LNCaP clone FGC (cell line): ENCODE results near the gene EMILIN2.
"Not testable (repeated sequence)": the region's sequence is repeated elsewhere in the genome, so short reads cannot be mapped to it uniquely, and the experiment has no call there.

Experiments
- DNase-seq: peaks from one replicate; pipeline ENCODE4 v3.0.0-alpha.2; 2011; ENCODE audit warnings: low read depth
- H3K4me3 ChIP-seq: 2 replicates; pipeline ENCODE4 v1.5.1; 2011; ENCODE audit warnings: mild to moderate bottlenecking, low read depth, low read length, control low read depth
- TF ChIP-seq, protein P1 (sequence below): IDR thresholded peaks from 2 replicates; pipeline ENCODE4 v1.5.1; 2012; ENCODE audit warnings: mild to moderate bottlenecking; ENCODE audit not compliant: control insufficient read depth, insufficient read depth; ENCODE audit errors: extremely low read depth

EMILIN2 gene

DNA sequence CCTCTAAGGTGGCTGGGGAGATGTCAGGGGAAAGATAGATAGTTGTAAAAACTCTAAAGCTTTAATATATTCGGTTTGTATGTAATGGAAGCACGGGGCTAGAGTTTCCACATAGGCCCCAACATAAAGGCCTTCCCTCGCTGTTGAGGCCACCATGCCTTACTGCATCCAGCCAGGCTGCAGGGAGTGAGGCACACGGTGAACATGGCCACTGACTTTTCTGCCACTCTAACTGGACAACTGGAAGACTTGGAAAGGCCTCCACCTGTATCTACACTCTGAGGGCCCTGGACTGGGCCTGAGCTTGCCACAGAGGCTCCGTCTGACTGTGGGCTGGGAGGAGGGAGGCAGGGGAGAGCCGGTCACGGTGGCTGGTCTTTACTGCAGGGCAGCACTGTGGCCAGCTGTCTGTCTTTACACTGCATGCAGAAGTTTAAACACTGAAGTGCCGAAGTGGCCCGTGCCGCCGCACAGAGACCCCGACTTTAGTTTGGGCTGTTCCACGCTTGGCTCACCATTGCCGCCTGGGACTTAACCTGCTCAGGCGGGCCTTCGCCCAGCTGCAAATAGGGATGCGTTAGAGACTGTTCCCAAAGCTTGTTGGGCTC lies 66.7 kb downstream of the EMILIN2 start:
- DNase-seq = no peak
- no peak overlapping the region for H3K4me3 ChIP-seq
- TF ChIP-seq, protein P1, sequence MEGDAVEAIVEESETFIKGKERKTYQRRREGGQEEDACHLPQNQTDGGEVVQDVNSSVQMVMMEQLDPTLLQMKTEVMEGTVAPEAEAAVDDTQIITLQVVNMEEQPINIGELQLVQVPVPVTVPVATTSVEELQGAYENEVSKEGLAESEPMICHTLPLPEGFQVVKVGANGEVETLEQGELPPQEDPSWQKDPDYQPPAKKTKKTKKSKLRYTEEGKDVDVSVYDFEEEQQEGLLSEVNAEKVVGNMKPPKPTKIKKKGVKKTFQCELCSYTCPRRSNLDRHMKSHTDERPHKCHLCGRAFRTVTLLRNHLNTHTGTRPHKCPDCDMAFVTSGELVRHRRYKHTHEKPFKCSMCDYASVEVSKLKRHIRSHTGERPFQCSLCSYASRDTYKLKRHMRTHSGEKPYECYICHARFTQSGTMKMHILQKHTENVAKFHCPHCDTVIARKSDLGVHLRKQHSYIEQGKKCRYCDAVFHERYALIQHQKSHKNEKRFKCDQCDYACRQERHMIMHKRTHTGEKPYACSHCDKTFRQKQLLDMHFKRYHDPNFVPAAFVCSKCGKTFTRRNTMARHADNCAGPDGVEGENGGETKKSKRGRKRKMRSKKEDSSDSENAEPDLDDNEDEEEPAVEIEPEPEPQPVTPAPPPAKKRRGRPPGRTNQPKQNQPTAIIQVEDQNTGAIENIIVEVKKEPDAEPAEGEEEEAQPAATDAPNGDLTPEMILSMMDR = no peak

DNA sequence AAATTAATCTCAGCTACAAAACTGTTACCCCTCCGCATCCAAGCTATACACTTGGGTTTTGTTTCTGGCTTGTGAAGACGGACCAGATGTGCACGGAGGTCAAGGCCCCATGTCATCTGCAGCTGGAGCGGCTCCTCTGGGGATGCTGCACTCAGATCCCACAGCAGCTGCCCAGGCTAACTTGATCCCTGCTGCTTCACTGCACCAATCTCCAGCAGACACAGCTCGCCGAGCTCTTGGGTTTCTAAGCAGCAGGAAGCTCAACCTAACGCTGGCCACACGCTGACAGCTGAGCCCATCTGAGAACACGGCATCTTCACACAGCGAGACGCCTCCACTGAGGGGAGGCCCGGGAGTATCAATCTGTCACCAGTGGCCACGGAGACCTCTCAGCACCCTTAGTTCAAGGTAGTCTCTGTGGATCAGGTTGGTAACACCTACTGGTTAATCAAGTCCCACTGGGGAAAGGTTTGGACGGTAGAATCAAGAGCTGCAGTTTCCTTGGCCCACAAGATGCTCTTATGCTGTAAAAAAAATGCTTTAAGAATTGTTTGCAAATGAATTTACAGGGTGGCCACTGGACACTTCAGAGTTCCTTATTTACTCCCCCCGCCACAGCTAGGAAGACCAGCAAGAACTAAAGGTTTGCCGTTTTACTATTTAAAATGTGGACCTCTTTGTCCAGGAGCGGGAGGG lies 67.5 kb downstream of the EMILIN2 start:
- TF ChIP-seq, protein P1 = no peak
- no peak overlapping the region for H3K4me3 ChIP-seq
- no peak for DNase-seq

DNA sequence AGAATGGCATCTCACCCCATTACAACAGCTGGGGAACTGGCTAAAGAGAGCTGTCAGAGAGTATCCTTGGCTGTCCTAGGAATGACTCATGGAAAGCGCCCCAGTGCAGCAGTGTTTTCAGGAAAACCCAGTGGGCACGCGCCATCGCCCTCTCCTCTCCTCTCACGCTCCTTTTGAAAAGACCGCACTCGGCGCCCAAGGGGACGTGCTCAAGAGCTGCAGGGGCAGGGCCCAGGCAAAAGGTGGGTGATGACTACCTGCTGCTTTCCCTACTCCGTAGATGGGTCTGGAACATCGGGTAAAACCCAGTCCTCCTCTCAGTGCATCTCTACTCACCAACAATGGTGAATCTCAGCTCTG lies 68.1 kb downstream of the EMILIN2 start:
- H3K4me3 ChIP-seq = no peak overlapping the region
- TF ChIP-seq, protein P1 = no peak
- DNase-seq = no peak

DNA sequence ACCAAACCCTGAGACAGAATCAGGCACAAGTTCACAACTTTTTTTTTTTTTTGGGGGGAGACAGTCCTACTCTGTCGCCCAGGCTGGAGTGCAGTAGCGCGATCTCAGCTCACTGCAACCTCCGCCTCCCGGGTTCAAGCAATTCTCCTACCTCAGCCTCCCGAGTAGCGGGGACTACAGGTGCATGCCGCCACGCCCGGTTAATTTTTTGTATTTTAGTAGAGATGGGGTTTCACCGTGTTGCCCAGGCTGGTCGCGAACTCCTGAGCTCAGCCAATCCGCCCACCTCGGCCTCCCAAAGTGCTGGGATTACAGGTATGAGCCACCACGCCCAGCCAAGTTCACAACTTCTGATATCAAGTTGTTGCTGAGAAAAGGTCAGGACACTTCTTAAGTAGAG lies 68.7 kb downstream of the EMILIN2 start:
- H3K4me3 ChIP-seq, DNase-seq: not testable (repeated sequence)

DNA sequence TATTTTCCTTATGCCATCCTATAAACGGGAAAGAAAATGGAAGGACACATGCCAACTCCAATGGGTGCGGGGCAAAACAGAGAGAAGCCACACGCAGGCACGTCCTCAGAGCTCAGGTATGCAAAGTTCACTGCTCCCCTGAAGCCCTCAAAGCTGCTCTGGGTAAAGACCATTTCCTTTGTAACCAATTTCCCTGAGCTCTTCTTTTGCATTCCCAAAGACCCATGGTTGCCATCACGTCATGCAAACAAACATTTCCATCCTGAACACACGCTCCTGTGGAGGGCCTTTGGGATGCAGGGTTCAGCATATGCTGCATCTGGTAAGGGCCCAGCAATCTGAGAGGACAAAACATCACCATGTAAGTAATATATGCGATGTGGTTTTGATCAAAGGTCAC lies 69.4 kb downstream of the EMILIN2 start:
- H3K4me3 ChIP-seq = no peak overlapping the region
- TF ChIP-seq, protein P1 = no peak
- no peak for DNase-seq

DNA sequence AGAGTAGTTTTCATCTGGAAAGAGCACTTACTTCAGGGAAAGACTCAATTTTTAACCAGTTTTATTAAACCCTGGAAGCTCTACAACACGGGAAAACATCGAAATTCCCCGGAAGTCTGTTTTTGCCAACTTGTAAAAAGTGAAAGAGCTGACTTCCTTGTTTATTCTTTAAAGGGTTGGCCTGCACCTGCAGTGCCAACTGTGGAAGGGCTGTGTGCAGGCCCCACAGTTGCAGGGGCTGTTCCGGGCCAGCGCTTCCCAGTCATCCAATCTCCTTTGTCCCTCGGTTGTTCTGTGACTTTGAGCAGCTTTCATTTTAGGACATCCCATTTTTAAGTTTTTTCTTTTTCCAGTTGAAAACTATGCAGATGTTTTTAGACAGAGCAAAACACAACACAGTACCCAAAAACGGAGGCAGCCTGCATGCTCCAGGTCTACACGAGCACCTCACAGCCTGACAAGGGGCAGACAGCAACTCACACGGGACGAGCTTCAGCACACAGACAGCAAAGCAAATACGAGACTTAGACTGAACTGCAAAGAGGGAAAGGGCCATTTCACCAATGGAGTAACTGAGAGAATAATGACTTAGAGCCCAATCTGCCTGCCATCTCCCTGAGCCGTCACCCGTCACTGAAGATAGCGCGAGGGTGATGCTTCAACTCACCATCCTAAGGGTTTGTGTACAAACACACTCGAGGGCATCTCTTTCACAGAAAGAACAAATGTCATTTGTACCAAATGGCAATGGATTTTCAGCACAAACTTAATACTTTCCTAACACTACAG lies 70.6 kb downstream of the EMILIN2 start:
- TF ChIP-seq, protein P1 = no peak
- peak; percentile 60 for DNase-seq
- H3K4me3 ChIP-seq = no peak overlapping the region

DNA sequence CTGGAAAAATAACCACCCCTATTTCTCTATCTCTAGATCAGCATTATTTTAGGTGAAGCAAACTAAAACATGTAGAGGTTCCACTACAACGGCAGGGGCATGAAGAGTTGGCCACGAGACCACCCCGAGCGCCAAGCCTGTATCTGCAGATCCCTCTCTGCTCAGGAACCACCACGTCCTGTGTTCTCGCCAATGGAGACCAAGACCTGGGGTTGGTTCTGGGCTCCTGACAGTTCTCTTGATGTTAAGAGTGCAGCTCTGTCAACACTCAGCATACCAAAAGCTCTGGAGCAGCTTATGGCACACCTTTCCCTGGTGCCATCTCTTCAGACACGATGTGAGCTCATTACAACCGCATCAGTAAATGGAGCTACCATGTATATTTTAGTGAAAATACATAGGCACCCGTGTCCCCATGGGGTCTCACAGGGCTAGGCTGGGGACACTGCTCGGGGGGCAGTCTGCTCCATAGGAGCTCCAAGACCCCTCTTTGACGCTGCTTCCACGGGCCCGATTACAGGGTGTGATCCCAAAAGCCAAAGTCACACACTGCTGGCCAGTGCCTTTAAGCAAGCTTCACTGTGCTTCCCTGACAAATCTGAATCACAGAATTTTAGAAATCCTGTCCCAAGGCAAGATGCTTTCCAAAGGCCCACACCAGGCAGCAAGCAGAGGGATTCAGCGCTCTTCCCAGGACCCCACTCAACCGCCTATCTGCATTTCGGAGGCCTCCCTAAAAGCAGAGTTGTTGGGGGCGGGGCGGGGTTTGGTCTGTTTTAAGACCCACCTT lies 72.2 kb downstream of the EMILIN2 start:
- DNase-seq = no peak
- H3K4me3 ChIP-seq = no peak overlapping the region

More for the DNA sequence above, 72.2 kb downstream of the EMILIN2 start:
- TF ChIP-seq, protein P1 = no peak
